ENCODE measurements around the gene IPPK. TPM values are rescaled to one million over a fixed set of nuclear protein-coding genes. Genes with fewer than 3 reads are reported as not detected.

The IPPK gene
- total RNA-seq, 1 experiment from 2014 or later, result 15.4 TPM

DNA sequence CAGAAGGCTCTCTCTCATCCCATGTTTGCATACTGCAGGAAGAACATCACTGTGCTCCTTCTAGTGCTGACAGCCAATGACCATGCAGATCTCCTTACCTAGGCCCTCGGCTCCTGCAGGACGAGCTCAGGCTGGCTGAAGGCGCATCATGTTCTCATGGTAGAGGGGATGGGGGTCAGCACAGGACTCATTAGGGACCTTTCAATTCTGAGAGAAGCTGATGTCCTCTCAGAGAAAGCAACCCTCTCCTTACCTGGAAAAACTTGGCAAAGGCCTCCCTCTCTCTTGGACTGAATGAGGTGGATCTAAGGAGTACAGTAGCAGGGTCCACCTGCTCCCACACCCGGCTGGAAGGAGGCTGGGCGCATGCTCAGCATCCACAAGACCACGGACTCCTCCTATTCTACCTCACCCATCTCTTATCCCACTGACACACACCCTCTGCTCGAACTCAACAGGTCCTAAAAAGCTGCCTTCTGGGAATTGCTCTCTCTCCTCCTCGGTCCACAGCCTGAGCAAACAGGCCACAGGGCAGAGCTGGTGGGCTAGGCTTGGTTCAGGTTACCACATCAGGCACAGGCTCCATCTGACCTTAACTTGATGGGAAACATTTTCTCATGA, 2.9 kb downstream of the IPPK start:
- no peaks in the 10 kb centered on the region for H3K27me3 ChIP-seq (ENCODE audit: insufficient read depth, low read length)
- ATAC-seq (no peak), DNase-seq (ENCODE audit: low read depth, low spot score) (no peak)
- intact Hi-C loops (cut with micrococcal nuclease), result no loop called here
- ChIA-PET RAD21 (ENCODE audit: low non-redundant PET in 1 of 2, low total read pairs in 2 of 2, uncharacterized antibody in 2 of 2, unreplicated experiment in 2 of 2) (no interaction called here), POLR2A (no interaction called here), CTCF (no interaction called here)
- no peak overlapping the region for H3K27ac ChIP-seq (ENCODE audit: low read depth, low read length)
- H2AFZ ChIP-seq (ENCODE audit: low read depth, low read length, poor library complexity, severe bottlenecking), result no peak overlapping the region
- H4K20me1 ChIP-seq (ENCODE audit: insufficient read depth), result no peaks in the 10 kb centered on the region
- H3K9ac ChIP-seq (ENCODE audit: low read length), result no peak overlapping the region
- H3K4me2 ChIP-seq (ENCODE audit: low read length), result no peak overlapping the region
- H3K9me2 ChIP-seq (ENCODE audit: insufficient read depth), result no peaks in the 10 kb centered on the region
- no peak overlapping the region for H3K4me3 ChIP-seq (replicated peaks in 1 of 2; ENCODE audit: low read depth in 1 of 2, low read length in 2 of 2)
- peaks cover 3 to 10% of the 10 kb centered on the region in 2 experiments; a peak in 1 of 4 replicates for H3K36me3 ChIP-seq (ENCODE audit: control insufficient read depth in 1 of 2, insufficient read depth in 2 of 2, low read length in 2 of 2)
- no TSS peak for BruUV-seq (replicated peaks)
- TF ChIP-seq, protein P1, sequence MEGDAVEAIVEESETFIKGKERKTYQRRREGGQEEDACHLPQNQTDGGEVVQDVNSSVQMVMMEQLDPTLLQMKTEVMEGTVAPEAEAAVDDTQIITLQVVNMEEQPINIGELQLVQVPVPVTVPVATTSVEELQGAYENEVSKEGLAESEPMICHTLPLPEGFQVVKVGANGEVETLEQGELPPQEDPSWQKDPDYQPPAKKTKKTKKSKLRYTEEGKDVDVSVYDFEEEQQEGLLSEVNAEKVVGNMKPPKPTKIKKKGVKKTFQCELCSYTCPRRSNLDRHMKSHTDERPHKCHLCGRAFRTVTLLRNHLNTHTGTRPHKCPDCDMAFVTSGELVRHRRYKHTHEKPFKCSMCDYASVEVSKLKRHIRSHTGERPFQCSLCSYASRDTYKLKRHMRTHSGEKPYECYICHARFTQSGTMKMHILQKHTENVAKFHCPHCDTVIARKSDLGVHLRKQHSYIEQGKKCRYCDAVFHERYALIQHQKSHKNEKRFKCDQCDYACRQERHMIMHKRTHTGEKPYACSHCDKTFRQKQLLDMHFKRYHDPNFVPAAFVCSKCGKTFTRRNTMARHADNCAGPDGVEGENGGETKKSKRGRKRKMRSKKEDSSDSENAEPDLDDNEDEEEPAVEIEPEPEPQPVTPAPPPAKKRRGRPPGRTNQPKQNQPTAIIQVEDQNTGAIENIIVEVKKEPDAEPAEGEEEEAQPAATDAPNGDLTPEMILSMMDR (IDR thresholded peaks at IDR 0.05 in 2 of 3, conservative IDR thresholded peaks at IDR 0.05 in 1 of 3; ENCODE audit: borderline replicate concordance in 1 of 3, insufficient read depth in 1 of 3, low read depth in 2 of 3, low read length in 2 of 3), result no peak
- no peak for TF ChIP-seq CBX3 (IDR thresholded peaks at IDR 0.05; ENCODE audit: low read depth)
- TF ChIP-seq FOSL1 (IDR thresholded peaks at IDR 0.05; ENCODE audit: low read depth), result no peak
- TF ChIP-seq SIN3A (IDR thresholded peaks at IDR 0.05; ENCODE audit: low read depth), result no peak
- no peak for TF ChIP-seq ZNF274 (IDR thresholded peaks at IDR 0.05; ENCODE audit: low read depth, low read length)
- TF ChIP-seq, protein P2, sequence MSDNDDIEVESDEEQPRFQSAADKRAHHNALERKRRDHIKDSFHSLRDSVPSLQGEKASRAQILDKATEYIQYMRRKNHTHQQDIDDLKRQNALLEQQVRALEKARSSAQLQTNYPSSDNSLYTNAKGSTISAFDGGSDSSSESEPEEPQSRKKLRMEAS (IDR thresholded peaks at IDR 0.05), result no peak
- TF ChIP-seq, protein P3, sequence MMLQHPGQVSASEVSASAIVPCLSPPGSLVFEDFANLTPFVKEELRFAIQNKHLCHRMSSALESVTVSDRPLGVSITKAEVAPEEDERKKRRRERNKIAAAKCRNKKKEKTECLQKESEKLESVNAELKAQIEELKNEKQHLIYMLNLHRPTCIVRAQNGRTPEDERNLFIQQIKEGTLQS (IDR thresholded peaks at IDR 0.05), result no peak
- TF ChIP-seq CEBPB (IDR thresholded peaks at IDR 0.05; ENCODE audit: low read depth), result no peak
- TF ChIP-seq POLR2A (IDR thresholded peaks at IDR 0.05; ENCODE audit: borderline replicate concordance, extremely low read depth, insufficient read depth, insufficient read length), result no peak
- no peak for TF ChIP-seq POLR2AphosphoS5 (IDR thresholded peaks at IDR 0.05; ENCODE audit: low read depth, low read length)
- TF ChIP-seq RAD21 (IDR thresholded peaks at IDR 0.05; ENCODE audit: low read depth), result no peak
- TF ChIP-seq, protein P4, sequence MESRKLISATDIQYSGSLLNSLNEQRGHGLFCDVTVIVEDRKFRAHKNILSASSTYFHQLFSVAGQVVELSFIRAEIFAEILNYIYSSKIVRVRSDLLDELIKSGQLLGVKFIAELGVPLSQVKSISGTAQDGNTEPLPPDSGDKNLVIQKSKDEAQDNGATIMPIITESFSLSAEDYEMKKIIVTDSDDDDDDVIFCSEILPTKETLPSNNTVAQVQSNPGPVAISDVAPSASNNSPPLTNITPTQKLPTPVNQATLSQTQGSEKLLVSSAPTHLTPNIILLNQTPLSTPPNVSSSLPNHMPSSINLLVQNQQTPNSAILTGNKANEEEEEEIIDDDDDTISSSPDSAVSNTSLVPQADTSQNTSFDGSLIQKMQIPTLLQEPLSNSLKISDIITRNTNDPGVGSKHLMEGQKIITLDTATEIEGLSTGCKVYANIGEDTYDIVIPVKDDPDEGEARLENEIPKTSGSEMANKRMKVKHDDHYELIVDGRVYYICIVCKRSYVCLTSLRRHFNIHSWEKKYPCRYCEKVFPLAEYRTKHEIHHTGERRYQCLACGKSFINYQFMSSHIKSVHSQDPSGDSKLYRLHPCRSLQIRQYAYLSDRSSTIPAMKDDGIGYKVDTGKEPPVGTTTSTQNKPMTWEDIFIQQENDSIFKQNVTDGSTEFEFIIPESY (IDR thresholded peaks at IDR 0.05; ENCODE audit: extremely low read depth, insufficient replicate concordance, low read length), result no peak
- peaks cover 7 to 18% of the 10 kb centered on the region in 2 experiments; a peak in 3 of 4 replicates for H3K4me1 ChIP-seq (ENCODE audit: control insufficient read depth in 1 of 2, insufficient read depth in 2 of 2, low read length in 2 of 2)
- H3K79me2 ChIP-seq (ENCODE audit: insufficient read depth, low read length), result peaks cover 88% of the 10 kb centered on the region
- H3K9me3 ChIP-seq (ENCODE audit: control insufficient read depth in 1 of 2, insufficient read depth in 1 of 2, low read depth in 1 of 2, low read length in 2 of 2), result no peaks in the 10 kb centered on the region

Data from HCT116 (cell line).